IMR-90 (cell line): Measurements from ENCODE around the gene PRR36. TPM values are rescaled to one million over a fixed set of nuclear protein-coding genes. Genes with fewer than 3 reads are reported as not detected.

Experiments used
- ATAC-seq: fragments of 200-7000 bp; cut with Tn5 transposase; 2 replicates; pipeline ENCODE4 v1.9.1; 2020; ENCODE audit warnings: low read depth, mild to moderate bottlenecking, moderate library complexity
- BruUV-seq: library from RNA; stranded (reverse); fragments of 400-500 nt; replicated peaks from 2 replicates; lab custom pipeline; 2021; lab: Mats Ljungman, UMichigan
- CTCF ChIA-PET: fragments of 300-600 bp; formaldehyde crosslinking; extraction: SDS; loops from one replicate; lab custom pipeline; 2021; ENCODE audit warnings: antibody characterized with exemption; lab: Yijun Ruan, JAX
- POLR2A ChIA-PET: fragments of 300-600 bp; sonication (Branson Sonifier 250); formaldehyde crosslinking; loops from one replicate; lab custom pipeline; 2022; ENCODE audit warnings: antibody characterized with exemption; ENCODE audit not compliant: unreplicated experiment; lab: Charles Lee
- DNase-seq: peaks from one replicate; pipeline ENCODE4 v3.0.0; 2013
- H2AFZ ChIP-seq: replicated peaks from 2 replicates; pipeline ENCODE3; 2013; ENCODE audit warnings: low read length, mild to moderate bottlenecking; ENCODE audit not compliant: poor library complexity
- H2AK5ac ChIP-seq: 2 replicates; pipeline ENCODE4 v1.6.1; 2013; ENCODE audit warnings: low read depth, low read length, inconsistent platforms
- H2AK9ac ChIP-seq: replicated peaks from 2 replicates; pipeline ENCODE3; 2013; ENCODE audit warnings: mild to moderate bottlenecking, low read depth, low read length, moderate library complexity; ENCODE audit not compliant: poor library complexity
- H2BK120ac ChIP-seq: 2 replicates; pipeline ENCODE4 v1.6.1; 2013; ENCODE audit warnings: low read depth, low read length, inconsistent platforms
- H2BK15ac ChIP-seq: 3 replicates; pipeline ENCODE4 v1.6.1; 2013; ENCODE audit warnings: low read depth, low read length, inconsistent platforms
- H2BK20ac ChIP-seq: 2 replicates; pipeline ENCODE4 v1.6.1; 2013; ENCODE audit warnings: low read depth, mild to moderate bottlenecking, inconsistent platforms, low read length, moderate library complexity
- H2BK5ac ChIP-seq: 2 replicates; pipeline ENCODE4 v1.6.1; 2013; ENCODE audit warnings: mild to moderate bottlenecking, low read depth, low read length, inconsistent platforms; ENCODE audit not compliant: poor library complexity, severe bottlenecking
- H3K14ac ChIP-seq: replicated peaks from 2 replicates; pipeline ENCODE4 v1.6.1; 2013; ENCODE audit warnings: low read depth, low read length, inconsistent platforms
- H3K18ac ChIP-seq: 2 replicates; pipeline ENCODE4 v1.6.1; 2013; ENCODE audit warnings: low read depth, low read length, control low read depth
- H3K23ac ChIP-seq: 2 replicates; pipeline ENCODE4 v1.6.1; 2013; ENCODE audit warnings: low read depth, low read length, inconsistent platforms
- H3K27ac ChIP-seq: 2 replicates; pipeline ENCODE4 v1.5.1; 2013; ENCODE audit warnings: mild to moderate bottlenecking, control low read depth, low read length; ENCODE audit not compliant: insufficient read depth
- H3K27me3 ChIP-seq: 2 replicates; pipeline ENCODE4 v1.6.1; 2013; ENCODE audit warnings: low read length; ENCODE audit not compliant: control insufficient read depth, insufficient read depth
- H3K36me3 ChIP-seq: 2 replicates; pipeline ENCODE4 v1.6.1; 2013; ENCODE audit warnings: low read length, mixed read lengths; ENCODE audit not compliant: control insufficient read depth, insufficient read depth
- H3K4ac ChIP-seq: 2 replicates; pipeline ENCODE4 v1.6.1; 2013; ENCODE audit warnings: low read depth, low read length, inconsistent platforms
- H3K4me1 ChIP-seq: 2 replicates; pipeline ENCODE4 v1.6.1; 2013; ENCODE audit warnings: low read length, mixed read lengths; ENCODE audit not compliant: control insufficient read depth, insufficient read depth
- H3K4me2 ChIP-seq: 2 replicates; pipeline ENCODE4 v1.6.1; 2013; ENCODE audit warnings: low read depth, mild to moderate bottlenecking, control low read depth, low read length, moderate library complexity
- H3K4me3 ChIP-seq: 2 replicates; pipeline ENCODE4 v1.5.1; 2013; ENCODE audit warnings: low read depth, mild to moderate bottlenecking, control low read depth, low read length, moderate library complexity; ENCODE audit not compliant: insufficient read depth
- H3K56ac ChIP-seq: 2 replicates; pipeline ENCODE4 v1.6.1; 2013; ENCODE audit warnings: low read length, inconsistent platforms; ENCODE audit not compliant: insufficient read depth; ENCODE audit errors: extremely low read depth
- H3K79me1 ChIP-seq, 2 experiments: 2 replicates each; pipeline ENCODE4 v1.6.1; 2013; ENCODE audit warnings: low read length in 2 of 2, inconsistent platforms in 1 of 2, low read depth in 1 of 2
- H3K9ac ChIP-seq: 2 replicates; pipeline ENCODE4 v1.6.1; 2013; ENCODE audit warnings: low read depth, low read length, control low read depth
- H3K9me1 ChIP-seq: 2 replicates; pipeline ENCODE4 v1.6.1; 2013; ENCODE audit warnings: low read length, inconsistent platforms; ENCODE audit not compliant: insufficient read depth
- H3K9me3 ChIP-seq: 2 replicates; pipeline ENCODE4 v1.6.1; 2013; ENCODE audit warnings: low read length; ENCODE audit not compliant: control insufficient read depth, insufficient read depth
- H4K20me1 ChIP-seq: 2 replicates; pipeline ENCODE4 v1.6.1; 2013; ENCODE audit warnings: low read length, inconsistent platforms; ENCODE audit not compliant: insufficient read depth
- H4K5ac ChIP-seq: 2 replicates; pipeline ENCODE4 v1.6.1; 2013; ENCODE audit warnings: mild to moderate bottlenecking, low read depth, low read length, control low read depth
- H4K8ac ChIP-seq, 2 experiments: 2 replicates each; pipeline ENCODE4 v1.6.1; 2013; ENCODE audit warnings: low read depth in 2 of 2, low read length in 2 of 2, control low read depth in 1 of 2, inconsistent platforms in 1 of 2
- H4K91ac ChIP-seq: 2 replicates; pipeline ENCODE4 v1.6.1; 2013; ENCODE audit warnings: low read depth, low read length, inconsistent platforms; ENCODE audit not compliant: insufficient read depth
- BHLHE40 ChIP-seq: fragments of 150-350 bp; IDR thresholded peaks from 2 replicates; pipeline ENCODE4 v1.6.1; 2016; ENCODE audit warnings: mild to moderate bottlenecking, low read depth, low read length
- CEBPB ChIP-seq: IDR thresholded peaks from 2 replicates; pipeline ENCODE4 v1.6.1; 2012; ENCODE audit warnings: low read depth, low read length, improper control_type of control experiment
- CHD1 ChIP-seq: IDR thresholded peaks from 2 replicates; pipeline ENCODE4 v1.6.1; 2012; ENCODE audit warnings: low read depth, low read length, improper control_type of control experiment
- FOS ChIP-seq: fragments of 150-350 bp; IDR thresholded peaks from 2 replicates; pipeline ENCODE4 v1.6.1; 2016; ENCODE audit warnings: low read depth, low read length
- MAFK ChIP-seq: IDR thresholded peaks from 2 replicates; pipeline ENCODE4 v1.6.1; 2012; ENCODE audit warnings: low read depth, low read length, improper control_type of control experiment
- MAZ ChIP-seq: IDR thresholded peaks from 2 replicates; pipeline ENCODE4 v1.6.1; 2012; ENCODE audit warnings: low read depth, mild to moderate bottlenecking, low read length, improper control_type of control experiment, moderate library complexity, borderline replicate concordance
- MXI1 ChIP-seq: IDR thresholded peaks from 2 replicates; pipeline ENCODE4 v1.6.1; 2012; ENCODE audit warnings: low read depth, mild to moderate bottlenecking, low read length, moderate library complexity, borderline replicate concordance
- NFE2L2 ChIP-seq: fragments of 150-350 bp; IDR thresholded peaks from 2 replicates; pipeline ENCODE4 v1.6.1; 2016; ENCODE audit warnings: low read depth, mild to moderate bottlenecking, low read length
- POLR2A ChIP-seq: IDR thresholded peaks from 2 replicates; pipeline ENCODE4 v1.6.1; 2012; ENCODE audit warnings: mild to moderate bottlenecking, low read depth, low read length
- RAD21 ChIP-seq: IDR thresholded peaks from 2 replicates; pipeline ENCODE4 v1.6.1; 2012; ENCODE audit warnings: low read length, improper control_type of control experiment
- RCOR1 ChIP-seq: IDR thresholded peaks from 2 replicates; pipeline ENCODE4 v1.6.1; 2012; ENCODE audit warnings: mild to moderate bottlenecking, low read length, improper control_type of control experiment; ENCODE audit not compliant: insufficient replicate concordance
- RFX5 ChIP-seq: IDR thresholded peaks from 2 replicates; pipeline ENCODE4 v1.8.0; 2012; ENCODE audit warnings: low read depth, mild to moderate bottlenecking, low read length, moderate library complexity
- WGBS, 2 experiments: methylation state at CpG; one replicate each; pipeline versions ENCODE4 v1.1.5 to v1.1.7; 2013; ENCODE audit warnings: missing lambda C conversion rate in 2 of 2; ENCODE audit not compliant: insufficient read length in 1 of 2; ENCODE audit errors: extremely low coverage in 2 of 2; 5-methylcytosine and 5-hydroxymethylcytosine counted together
- dilution Hi-C: fragments of 300-500 bp; cut with HindIII; formaldehyde crosslinking; loops from one replicate; pipeline ENCODE4 v1.14.3; 2018; ENCODE audit warnings: low sequenced_read_pairs; ENCODE audit not compliant: unreplicated experiment
- in situ Hi-C: fragments of 300-500 bp; cut with MboI; formaldehyde crosslinking; loops from 3 replicates; pipeline ENCODE4 v1.14.3; 2019; ENCODE audit warnings: low sequenced_read_pairs, inconsistent platforms, mixed read lengths
- intact Hi-C: fragments of 100-400 bp; cut with micrococcal nuclease; formaldehyde crosslinking; loops from 2 replicates; pipeline ENCODE4 v1.10.0; 2022
- polyA plus RNA-seq, 3 experiments: library from polyadenylated mRNA; depleted of rRNA; stranded (reverse); fragments of >200 nt; gene quantifications; 2 replicates each; pipeline ENCODE4 v1.2.3, GENCODE V29; 2012; ENCODE audit warnings: low replicate concordance in 1 of 3
- total RNA-seq: library from RNA; depleted of rRNA; stranded (reverse); fragments of >200 nt; gene quantifications from 2 replicates; pipeline ENCODE4 v1.2.3, GENCODE V29; 2012
- TF ChIP-seq, protein P1 (sequence below): conservative IDR thresholded peaks from 2 replicates; pipeline ENCODE4 v1.5.1; 2012; ENCODE audit warnings: mild to moderate bottlenecking, low read depth, low read length, improper control_type of control experiment
- TF ChIP-seq, protein P2 (sequence below): fragments of 150-350 bp; IDR thresholded peaks from 2 replicates; pipeline ENCODE4 v1.6.1; 2016; ENCODE audit warnings: low read depth, mild to moderate bottlenecking, low read length, moderate library complexity, borderline replicate concordance

The PRR36 gene
- total and polyA plus RNA-seq, 2 of the 4 experiments (the other 2 are of a cell fraction) = 0.02 TPM; not detected in 1

GRCh38 chr19:7856679-7857663 is 17.2 kb downstream of the PRR36 start:
- H3K4me1 ChIP-seq = peaks cover under 1% of the 10 kb centered on the region; the same call in 1 of the 2 replicates
- H3K18ac ChIP-seq = no peak overlapping the region
- POLR2A ChIA-PET = no interaction called here
- H3K36me3 ChIP-seq = peaks cover 2% of the 10 kb centered on the region; the same call in 1 of the 2 replicates
- no peak overlapping the region for H4K8ac ChIP-seq
- no peaks in the 10 kb centered on the region for H3K9me3 ChIP-seq
- H2BK15ac ChIP-seq = no peak overlapping the region
- H3K4me3 ChIP-seq = no peak overlapping the region
- no peak overlapping the region for H2BK5ac ChIP-seq
- H3K4ac ChIP-seq = no peak overlapping the region
- 81% methylated on average over 5 of the region's 38 CpGs; no CpG with 5 or more reads in 1 of the 2 experiments for WGBS, 2 experiments
- peak overlapping the region; percentile 28 for H2AK9ac ChIP-seq
- H4K20me1 ChIP-seq = peaks cover 5% of the 10 kb centered on the region; the same call in 1 of the 2 replicates
- H3K79me1 ChIP-seq = no peaks in the 10 kb centered on the region
- no peak overlapping the region for H2BK120ac ChIP-seq
- H2AK5ac ChIP-seq = no peak overlapping the region
- H4K91ac ChIP-seq = no peak overlapping the region
- BruUV-seq = no TSS peak
- in situ Hi-C loops = no loop called here
- no peak overlapping the region for H3K23ac ChIP-seq
- no peak overlapping the region for H3K4me2 ChIP-seq
- intact Hi-C loops = no loop called here
- no peak overlapping the region for H4K5ac ChIP-seq
- DNase-seq (no peak), ATAC-seq (no peak)
- H3K27ac ChIP-seq = no peak overlapping the region
- H3K56ac ChIP-seq = no peak overlapping the region
- H3K27me3 ChIP-seq = no peaks in the 10 kb centered on the region
- no peaks in the 10 kb centered on the region for H3K9me1 ChIP-seq
- no peak overlapping the region for H2AFZ ChIP-seq
- no peak overlapping the region for H2BK20ac ChIP-seq
- no peak overlapping the region for H3K14ac ChIP-seq
- no peak overlapping the region for H3K9ac ChIP-seq
- CTCF ChIA-PET = interaction anchor here (0.5 kb wide), 1 partner anchor 87 kb away, joined by 3 read pairs; no protein-coding TSS in a partner anchor
- dilution Hi-C loops = no loop called here
- TF ChIP-seq RAD21 = no peak
- TF ChIP-seq, protein P1, sequence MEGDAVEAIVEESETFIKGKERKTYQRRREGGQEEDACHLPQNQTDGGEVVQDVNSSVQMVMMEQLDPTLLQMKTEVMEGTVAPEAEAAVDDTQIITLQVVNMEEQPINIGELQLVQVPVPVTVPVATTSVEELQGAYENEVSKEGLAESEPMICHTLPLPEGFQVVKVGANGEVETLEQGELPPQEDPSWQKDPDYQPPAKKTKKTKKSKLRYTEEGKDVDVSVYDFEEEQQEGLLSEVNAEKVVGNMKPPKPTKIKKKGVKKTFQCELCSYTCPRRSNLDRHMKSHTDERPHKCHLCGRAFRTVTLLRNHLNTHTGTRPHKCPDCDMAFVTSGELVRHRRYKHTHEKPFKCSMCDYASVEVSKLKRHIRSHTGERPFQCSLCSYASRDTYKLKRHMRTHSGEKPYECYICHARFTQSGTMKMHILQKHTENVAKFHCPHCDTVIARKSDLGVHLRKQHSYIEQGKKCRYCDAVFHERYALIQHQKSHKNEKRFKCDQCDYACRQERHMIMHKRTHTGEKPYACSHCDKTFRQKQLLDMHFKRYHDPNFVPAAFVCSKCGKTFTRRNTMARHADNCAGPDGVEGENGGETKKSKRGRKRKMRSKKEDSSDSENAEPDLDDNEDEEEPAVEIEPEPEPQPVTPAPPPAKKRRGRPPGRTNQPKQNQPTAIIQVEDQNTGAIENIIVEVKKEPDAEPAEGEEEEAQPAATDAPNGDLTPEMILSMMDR = no peak
- TF ChIP-seq RFX5 = no peak
- no peak for TF ChIP-seq RCOR1
- no peak for TF ChIP-seq FOS
- TF ChIP-seq MAZ = no peak
- no peak for TF ChIP-seq MXI1
- TF ChIP-seq, protein P2, sequence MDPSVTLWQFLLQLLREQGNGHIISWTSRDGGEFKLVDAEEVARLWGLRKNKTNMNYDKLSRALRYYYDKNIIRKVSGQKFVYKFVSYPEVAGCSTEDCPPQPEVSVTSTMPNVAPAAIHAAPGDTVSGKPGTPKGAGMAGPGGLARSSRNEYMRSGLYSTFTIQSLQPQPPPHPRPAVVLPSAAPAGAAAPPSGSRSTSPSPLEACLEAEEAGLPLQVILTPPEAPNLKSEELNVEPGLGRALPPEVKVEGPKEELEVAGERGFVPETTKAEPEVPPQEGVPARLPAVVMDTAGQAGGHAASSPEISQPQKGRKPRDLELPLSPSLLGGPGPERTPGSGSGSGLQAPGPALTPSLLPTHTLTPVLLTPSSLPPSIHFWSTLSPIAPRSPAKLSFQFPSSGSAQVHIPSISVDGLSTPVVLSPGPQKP = no peak
- no peak for TF ChIP-seq BHLHE40
- no peak for TF ChIP-seq CHD1
- no peak for TF ChIP-seq POLR2A
- no peak for TF ChIP-seq MAFK
- TF ChIP-seq CEBPB = no peak
- no peak for TF ChIP-seq NFE2L2
